CD4-positive, alpha-beta T cell (primary cell): Measurements from ENCODE around the gene PRPF18. TPM values are rescaled to one million over a fixed set of nuclear protein-coding genes. Genes with fewer than 3 reads are reported as not detected.

Experiments
- ATAC-seq: fragments of 200-7000 bp; cut with Tn5 transposase; one replicate; pipeline ENCODE4 v1.10.0; 2022; ENCODE audit warnings: mild to moderate bottlenecking; ENCODE audit not compliant: poor library complexity
- CTCF ChIA-PET: fragments of 350-600 bp; sonication (Branson Sonifier 250); formaldehyde crosslinking; loops from one replicate; lab custom pipeline; 2021; ENCODE audit warnings: antibody characterized with exemption, inconsistent platforms; lab: Charles Lee
- POLR2A ChIA-PET: fragments of 350-600 bp; sonication (Branson Sonifier 250); formaldehyde crosslinking; loops from one replicate; lab custom pipeline; 2021; ENCODE audit warnings: antibody characterized with exemption, inconsistent platforms; lab: Charles Lee
- DNase-seq, 14 experiments: peaks; one replicate each; pipeline ENCODE4 v3.0.0-alpha.2; 2013 to 2020; ENCODE audit warnings: mixed read lengths in 2 of 14
- H3K27ac ChIP-seq, 2 donors: one replicate each; pipeline versions ENCODE4 v1.5.1 to v1.7.0; 2013; ENCODE audit warnings: low read length in 2 of 2, low read depth in 1 of 2, mild to moderate bottlenecking in 1 of 2
- H3K27me3 ChIP-seq, 2 experiments: 1 replicate in 1 of 2; 2 replicates in 1 of 2; pipeline versions ENCODE4 v1.6.1 to v1.7.0; 2013; ENCODE audit warnings: low read length in 2 of 2, control low read depth in 1 of 2, mild to moderate bottlenecking in 1 of 2, moderate library complexity in 1 of 2; ENCODE audit not compliant: insufficient read depth in 2 of 2, control insufficient read depth in 1 of 2
- H3K36me3 ChIP-seq: one replicate; pipeline ENCODE4 v1.6.1; 2013; ENCODE audit warnings: low read length, control low read depth; ENCODE audit not compliant: insufficient read depth
- H3K4me1 ChIP-seq: one replicate; pipeline ENCODE4 v1.6.1; 2013; ENCODE audit warnings: low read length, control low read depth; ENCODE audit not compliant: insufficient read depth
- H3K4me3 ChIP-seq: one replicate; pipeline ENCODE4 v1.5.1; 2013; ENCODE audit warnings: mild to moderate bottlenecking, low read length, moderate library complexity
- H3K9me3 ChIP-seq, 2 experiments: 1 replicate in 1 of 2; 2 replicates in 1 of 2; pipeline versions ENCODE4 v1.6.1 to v1.7.0; 2013; ENCODE audit warnings: low read length in 2 of 2, mild to moderate bottlenecking in 2 of 2, control low read depth in 1 of 2, moderate library complexity in 1 of 2; ENCODE audit not compliant: control insufficient read depth in 1 of 2, insufficient read depth in 1 of 2
- H3K27ac Mint-ChIP-seq: one replicate; pipeline ENCODE4 v1.8.0; 2020; ENCODE audit warnings: mixed read lengths
- H3K27me3 Mint-ChIP-seq: one replicate; pipeline ENCODE4 v1.8.0; 2021; ENCODE audit warnings: mixed read lengths
- H3K36me3 Mint-ChIP-seq: one replicate; pipeline ENCODE4 v1.8.0; 2021; ENCODE audit warnings: low read depth, mixed read lengths
- H3K4me1 Mint-ChIP-seq: one replicate; pipeline ENCODE4 v1.8.0; 2021; ENCODE audit warnings: low read depth, mixed read lengths
- H3K4me3 Mint-ChIP-seq: one replicate; pipeline ENCODE4 v1.8.0; 2020; ENCODE audit warnings: mild to moderate bottlenecking, mixed read lengths
- H3K9me3 Mint-ChIP-seq: one replicate; pipeline ENCODE4 v1.8.0; 2020; ENCODE audit warnings: mixed read lengths
- intact Hi-C, 2 experiments: fragments of 100-400 bp; cut with DNase I in 1 of 2; cut with micrococcal nuclease in 1 of 2; formaldehyde crosslinking; loops; one replicate each; pipeline versions ENCODE4 v1.15.1 to v1.9.0; 2023 to 2025; cut with DNase I, micrococcal nuclease
- total RNA-seq, 174 experiments: library from RNA in 2 of 174; stranded (reverse) in 2 of 174; gene quantifications; one replicate each; pipeline ENCODE4 v1.2.3 and lab custom pipeline; 2021 to 2026
- TF ChIP-seq, protein P1 (sequence below): fragments of 200-600 bp; IDR thresholded peaks from one replicate; pipeline ENCODE4 v1.8.0; 2022; ENCODE audit warnings: antibody characterized with exemption, mild to moderate bottlenecking

Gene PRPF18
- total RNA-seq, 2 experiments from 2014 or later: 20.7 to 22.7 TPM

- Mint-ChIP-seq H3K9me3 (no peaks in the 10 kb centered on the region), H3K27me3 (peaks cover 47% of the 10 kb centered on the region), H3K4me3 (no peak overlapping the region), H3K4me1 (peaks cover 35% of the 10 kb centered on the region), H3K27ac (no peak overlapping the region), H3K36me3 (peaks cover 14% of the 10 kb centered on the region)
- Histone ChIP-seq H3K36me3 (no peaks in the 10 kb centered on the region), H3K9me3 (no peaks in the 10 kb centered on the region), H3K27ac (no peak overlapping the region), H3K27me3 (peaks cover 15 to 20% of the 10 kb centered on the region in 2 experiments), H3K4me1 (peaks cover 13% of the 10 kb centered on the region), H3K4me3 (no peak overlapping the region)
- POLR2A ChIA-PET: no interaction called here
- intact Hi-C loops: loop anchor here (5.0 to 10.0 kb wide), 9 partner anchors 192 to 1787 kb away; partner anchors contain the start of genes CDNF (in 1 of the 2), FAM171A1 (in 1 of the 2), HSPA14 (in 1 of the 2) and MCM10 (in 1 of the 2)
- CTCF ChIA-PET: interaction anchor here (1.9 kb wide), 1 partner anchor 213 kb away, joined by 7 read pairs; no protein-coding TSS in a partner anchor
- no peak for DNase-seq
- TF ChIP-seq, protein P1, sequence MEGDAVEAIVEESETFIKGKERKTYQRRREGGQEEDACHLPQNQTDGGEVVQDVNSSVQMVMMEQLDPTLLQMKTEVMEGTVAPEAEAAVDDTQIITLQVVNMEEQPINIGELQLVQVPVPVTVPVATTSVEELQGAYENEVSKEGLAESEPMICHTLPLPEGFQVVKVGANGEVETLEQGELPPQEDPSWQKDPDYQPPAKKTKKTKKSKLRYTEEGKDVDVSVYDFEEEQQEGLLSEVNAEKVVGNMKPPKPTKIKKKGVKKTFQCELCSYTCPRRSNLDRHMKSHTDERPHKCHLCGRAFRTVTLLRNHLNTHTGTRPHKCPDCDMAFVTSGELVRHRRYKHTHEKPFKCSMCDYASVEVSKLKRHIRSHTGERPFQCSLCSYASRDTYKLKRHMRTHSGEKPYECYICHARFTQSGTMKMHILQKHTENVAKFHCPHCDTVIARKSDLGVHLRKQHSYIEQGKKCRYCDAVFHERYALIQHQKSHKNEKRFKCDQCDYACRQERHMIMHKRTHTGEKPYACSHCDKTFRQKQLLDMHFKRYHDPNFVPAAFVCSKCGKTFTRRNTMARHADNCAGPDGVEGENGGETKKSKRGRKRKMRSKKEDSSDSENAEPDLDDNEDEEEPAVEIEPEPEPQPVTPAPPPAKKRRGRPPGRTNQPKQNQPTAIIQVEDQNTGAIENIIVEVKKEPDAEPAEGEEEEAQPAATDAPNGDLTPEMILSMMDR: no peak
- no peak for ATAC-seq
These were observed 1.5 kb upstream of the PRPF18 start for GRCh38 chr10:13585195-13585751.

- H3K4me3 Mint-ChIP-seq: peak overlapping the region; percentile 99
- H3K9me3 ChIP-seq: no peaks in the 10 kb centered on the region
- H3K27ac ChIP-seq: no peak overlapping the region
- H3K4me1 ChIP-seq: peaks cover 13% of the 10 kb centered on the region
- intact Hi-C loops: loop anchor here (1.0 to 10.0 kb wide), 12 partner anchors 191 to 1786 kb away; partner anchors contain the start of genes MCM10 (in 2 of the 2), CDNF (in 1 of the 2), FAM171A1 (in 1 of the 2) and HSPA14 (in 1 of the 2)
- peak overlapping the region; percentile 85 for H3K27ac Mint-ChIP-seq
- H3K27me3 Mint-ChIP-seq: peaks cover 40% of the 10 kb centered on the region
- no peak for DNase-seq
- H3K9me3 Mint-ChIP-seq: no peaks in the 10 kb centered on the region
- ChIA-PET CTCF (interaction anchor here (1.4 to 1.9 kb wide), 4 partner anchors 12 to 598 kb away, joined by 4 to 8 read pairs (median 6); partner anchors contain the start of gene MCM10), POLR2A (interaction anchor here (1.5 kb wide), 1 partner anchor 1252 kb away, joined by 7 read pairs; the partner anchor contains the start of genes CDNF, HSPA14 and MSANTD7)
- peaks cover 12 to 15% of the 10 kb centered on the region in 2 experiments for H3K27me3 ChIP-seq
- no peaks in the 10 kb centered on the region for H3K36me3 ChIP-seq
- ATAC-seq: no peak
- peaks cover 39% of the 10 kb centered on the region for H3K4me1 Mint-ChIP-seq
- H3K36me3 Mint-ChIP-seq: peaks cover 18% of the 10 kb centered on the region
- H3K4me3 ChIP-seq: no peak overlapping the region
- TF ChIP-seq, protein P1: no peak
These were observed 822 bp upstream of the PRPF18 start for GRCh38 chr10:13585943-13586342.

GRCh38 chr10:13587391-13587790 is 626 bp downstream of the PRPF18 start:
- H3K9me3 ChIP-seq: no peaks in the 10 kb centered on the region
- ATAC-seq (no peak), DNase-seq (peak in 2 of 14 experiments; percentile 6 to 28)
- ChIA-PET CTCF (interaction anchor here (0.7 to 1.9 kb wide), 6 partner anchors 9 to 597 kb away, joined by 4 to 8 read pairs (median 4); partner anchors contain the start of gene MCM10), POLR2A (interaction anchor here (0.7 to 1.5 kb wide), 9 partner anchors 12 to 1250 kb away, joined by 3 to 7 read pairs (median 3); partner anchors contain the start of genes CDNF, HSPA14, MCM10 and MSANTD7)
- Mint-ChIP-seq H3K27me3 (peaks cover 28% of the 10 kb centered on the region), H3K36me3 (peaks cover 31% of the 10 kb centered on the region), H3K4me1 (peaks cover 50% of the 10 kb centered on the region), H3K9me3 (no peaks in the 10 kb centered on the region), H3K4me3 (peak overlapping the region; percentile 99), H3K27ac (peak overlapping the region; percentile 85)
- peaks cover 13% of the 10 kb centered on the region for H3K4me1 ChIP-seq
- H3K36me3 ChIP-seq: peaks cover 12% of the 10 kb centered on the region
- H3K27ac ChIP-seq: no peak overlapping the region
- H3K4me3 ChIP-seq: peak overlapping the region; percentile 71
- TF ChIP-seq, protein P1: no peak
- intact Hi-C loops: loop anchor here (2.0 to 10.0 kb wide), 11 partner anchors 190 to 1785 kb away; partner anchors contain the start of genes MCM10 (in 2 of the 2), CDNF (in 1 of the 2), FAM171A1 (in 1 of the 2) and HSPA14 (in 1 of the 2)
- peaks cover 10 to 15% of the 10 kb centered on the region in 2 experiments for H3K27me3 ChIP-seq
